Smooth muscle cell (in vitro differentiated cells): Measurements from ENCODE around the gene ATG4A. TPM values are rescaled to one million over a fixed set of nuclear protein-coding genes. Genes with fewer than 3 reads are reported as not detected.

Experiments
- DNase-seq: peaks from one replicate; lab custom pipeline; 2025; ENCODE audit not compliant: unreplicated experiment; lab: John Stamatoyannopoulos, UW
- H2AFZ ChIP-seq: fragments of 200-600 bp; sonication (generic); 2 replicates; pipeline ENCODE4 v1.6.0; 2016; ENCODE audit warnings: antibody characterized with exemption, low read depth, mild to moderate bottlenecking
- H3F3A ChIP-seq: fragments of 200-600 bp; sonication (generic); 2 replicates; pipeline ENCODE4 v1.6.0; 2017; ENCODE audit warnings: antibody characterized with exemption, low read depth
- H3K27ac ChIP-seq: fragments of 200-600 bp; sonication (generic); 2 replicates; pipeline ENCODE4 v1.5.1; 2016; ENCODE audit warnings: low read depth, mild to moderate bottlenecking
- H3K27me3 ChIP-seq: fragments of 200-600 bp; sonication (generic); 2 replicates; pipeline ENCODE4 v1.6.1; 2016; ENCODE audit warnings: low read depth, mild to moderate bottlenecking
- H3K36me3 ChIP-seq: fragments of 200-600 bp; sonication (generic); 2 replicates; pipeline ENCODE4 v1.5.1; 2016; ENCODE audit warnings: low read depth
- H3K4me1 ChIP-seq: fragments of 200-600 bp; sonication (generic); 2 replicates; pipeline ENCODE4 v1.5.1; 2016; ENCODE audit warnings: low read depth
- H3K4me2 ChIP-seq: fragments of 200-600 bp; sonication (generic); 2 replicates; pipeline ENCODE4 v1.6.0; 2016; ENCODE audit warnings: mild to moderate bottlenecking
- H3K4me3 ChIP-seq: fragments of 200-600 bp; sonication (generic); 2 replicates; pipeline ENCODE4 v1.5.1; 2016; ENCODE audit warnings: mild to moderate bottlenecking
- H3K79me2 ChIP-seq: fragments of 200-600 bp; sonication (generic); 2 replicates; pipeline ENCODE4 v1.6.0; 2016; ENCODE audit warnings: low read depth, mild to moderate bottlenecking
- H3K9ac ChIP-seq: fragments of 200-600 bp; sonication (generic); 2 replicates; pipeline ENCODE4 v1.6.0; 2016; ENCODE audit warnings: low read depth
- H3K9me3 ChIP-seq: fragments of 200-600 bp; sonication (generic); replicated peaks from 2 replicates; pipeline ENCODE4 v1.5.1; 2016; ENCODE audit warnings: low read depth
- H4K20me1 ChIP-seq: fragments of 200-600 bp; sonication (generic); 2 replicates; pipeline ENCODE4 v1.6.0; 2016; ENCODE audit warnings: low read depth
- CTCF ChIP-seq: fragments of 200-600 bp; sonication (generic); IDR thresholded peaks from 2 replicates; pipeline ENCODE4 v1.5.1; 2017; ENCODE audit warnings: borderline replicate concordance, mild to moderate bottlenecking, antibody characterized with exemption; ENCODE audit not compliant: insufficient read depth, poor library complexity, severe bottlenecking
- WGBS: methylation state at CpG from one replicate; pipeline ENCODE4 v1.1.7; 2016; ENCODE audit warnings: low lambda C conversion rate; 5-methylcytosine and 5-hydroxymethylcytosine counted together
- polyA plus RNA-seq: library from polyadenylated mRNA; unstranded; fragments of >200 nt; fragmentation: Nextera tagmentation; extraction: Ambion mirVana; gene quantifications from 2 replicates; pipeline ENCODE4 v1.2.1, GENCODE V29; 2016
- total RNA-seq: library from RNA; depleted of rRNA; stranded (reverse); fragments of >200 nt; gene quantifications from 2 replicates; pipeline ENCODE4 v1.2.3, GENCODE V29; 2014

The ATG4A gene
- total and polyA plus RNA-seq, 2 experiments from 2014 or later: 14.0 to 14.3 TPM

- no peak for DNase-seq
- H3K36me3 ChIP-seq: no peaks in the 10 kb centered on the region
- no peaks in the 10 kb centered on the region for H4K20me1 ChIP-seq
- no peak overlapping the region for H3K9ac ChIP-seq
- no peak for TF ChIP-seq CTCF
- no peak overlapping the region for H3K4me3 ChIP-seq
- no peak overlapping the region for H2AFZ ChIP-seq
- H3K27ac ChIP-seq: no peak overlapping the region
- no peaks in the 10 kb centered on the region for H3K27me3 ChIP-seq
- H3K4me1 ChIP-seq: no peaks in the 10 kb centered on the region
- no peaks in the 10 kb centered on the region for H3K9me3 ChIP-seq
- no peaks in the 10 kb centered on the region for H3K79me2 ChIP-seq
- no peaks in the 10 kb centered on the region for H3F3A ChIP-seq
- H3K4me2 ChIP-seq: no peak overlapping the region
- whole genome bisulfite sequencing: 77% methylated on average over 4 of the region's 4 CpGs
Measured at GRCh38 chrX:108162265-108162664, 70.7 kb downstream of the ATG4A start.

- Histone ChIP-seq H3K4me2 (no peak overlapping the region), H3K4me3 (no peak overlapping the region), H4K20me1 (no peaks in the 10 kb centered on the region), H3K27me3 (no peaks in the 10 kb centered on the region), H3K9me3 (no peaks in the 10 kb centered on the region), H3K4me1 (no peaks in the 10 kb centered on the region), H2AFZ (no peak overlapping the region), H3K36me3 (no peaks in the 10 kb centered on the region), H3F3A (no peaks in the 10 kb centered on the region), H3K79me2 (no peaks in the 10 kb centered on the region), H3K9ac (no peak overlapping the region), H3K27ac (no peak overlapping the region)
- no peak for TF ChIP-seq CTCF
- 92% methylated on average over 7 of the region's 7 CpGs for WGBS
- no peak for DNase-seq
Measured at GRCh38 chrX:108163333-108164082, 71.9 kb downstream of the ATG4A start.

GRCh38 chrX:108165383-108166111 lies 74.0 kb downstream of the ATG4A start:
- Histone ChIP-seq H3K9me3 (no peaks in the 10 kb centered on the region), H3K4me2 (no peak overlapping the region), H3F3A (no peaks in the 10 kb centered on the region), H3K79me2 (no peaks in the 10 kb centered on the region), H2AFZ (no peak overlapping the region), H3K36me3 (no peaks in the 10 kb centered on the region), H3K27ac (no peak overlapping the region), H3K9ac (no peak overlapping the region), H4K20me1 (no peaks in the 10 kb centered on the region), H3K27me3 (no peaks in the 10 kb centered on the region), H3K4me1 (no peaks in the 10 kb centered on the region), H3K4me3 (no peak overlapping the region)
- 65% methylated on average over 7 of the region's 7 CpGs for WGBS
- peak; percentile 38 for TF ChIP-seq CTCF
- no peak for DNase-seq
